Brain microvascular endothelial cell (primary cell): ENCODE results near the gene CNTNAP2.
"Not testable (repeated sequence)": the region's sequence is repeated elsewhere in the genome, so short reads cannot be mapped to it uniquely, and the experiment has no call there.

Source experiments
- DNase-seq: peaks from one replicate; pipeline ENCODE4 v3.0.0-alpha.2; 2020
- H3K27ac ChIP-seq: fragments of 250-450 bp; sonication (Bioruptor Pico); 2 replicates; pipeline ENCODE4 v1.5.1; 2020; ENCODE audit warnings: mild to moderate bottlenecking, moderate library complexity
- H3K27me3 ChIP-seq: fragments of 250-450 bp; sonication (Bioruptor Pico); replicated peaks from 2 replicates; pipeline ENCODE4 v1.5.1; 2020; ENCODE audit warnings: mild to moderate bottlenecking
- H3K36me3 ChIP-seq: fragments of 250-450 bp; sonication (Bioruptor Pico); replicated peaks from 2 replicates; pipeline ENCODE4 v1.5.1; 2020; ENCODE audit warnings: mild to moderate bottlenecking
- H3K4me3 ChIP-seq: 2 replicates; pipeline ENCODE4 v1.5.1; 2011; ENCODE audit warnings: low read depth, mild to moderate bottlenecking, control low read depth, low read length, moderate library complexity
- CTCF ChIP-seq: IDR thresholded peaks from 2 replicates; pipeline ENCODE4 v1.5.1; 2011; ENCODE audit warnings: low read depth, mild to moderate bottlenecking, moderate library complexity, low read length, control low read depth, inconsistent platforms; ENCODE audit errors: missing control alignments
- in situ Hi-C: cut with HindIII; loops from 2 replicates; pipeline ENCODE4 v1.10.0; 2017; ENCODE audit warnings: low sequenced_read_pairs, low pct_ligation_motif_present

CNTNAP2 gene

GRCh38 chr7:148458263-148458662 lies 2341.7 kb downstream of the CNTNAP2 start:
- no peak overlapping the region for H3K4me3 ChIP-seq
- in situ Hi-C loops: no loop called here
- no peaks in the 10 kb centered on the region for H3K36me3 ChIP-seq
- H3K27me3 ChIP-seq: no peaks in the 10 kb centered on the region
- DNase-seq: no peak
- TF ChIP-seq CTCF: no peak
- H3K27ac ChIP-seq: no peak overlapping the region

GRCh38 chr7:148461392-148462179 lies 2345.0 kb downstream of the CNTNAP2 start:
- TF ChIP-seq CTCF: no peak
- no peak for DNase-seq
- Histone ChIP-seq H3K4me3 (no peak overlapping the region), H3K27me3 (no peaks in the 10 kb centered on the region), H3K27ac (no peak overlapping the region), H3K36me3 (no peaks in the 10 kb centered on the region)
- in situ Hi-C loops: no loop called here

GRCh38 chr7:148462774-148463173 lies 2346.2 kb downstream of the CNTNAP2 start:
- H3K4me3 ChIP-seq, H3K36me3 ChIP-seq, DNase-seq, in situ Hi-C loops, H3K27me3 ChIP-seq, H3K27ac ChIP-seq: not testable (repeated sequence)

GRCh38 chr7:148463210-148463609 lies 2346.6 kb downstream of the CNTNAP2 start:
- H3K27me3 ChIP-seq: no peaks in the 10 kb centered on the region
- in situ Hi-C loops: no loop called here
- TF ChIP-seq CTCF: no peak
- no peaks in the 10 kb centered on the region for H3K36me3 ChIP-seq
- H3K27ac ChIP-seq: no peak overlapping the region
- DNase-seq: no peak
- H3K4me3 ChIP-seq: no peak overlapping the region

GRCh38 chr7:148464947-148465346 lies 2348.3 kb downstream of the CNTNAP2 start:
- Histone ChIP-seq H3K27ac (no peak overlapping the region), H3K27me3 (no peaks in the 10 kb centered on the region), H3K4me3 (no peak overlapping the region), H3K36me3 (no peaks in the 10 kb centered on the region)
- DNase-seq: no peak
- TF ChIP-seq CTCF: no peak
- in situ Hi-C loops: no loop called here

GRCh38 chr7:148465441-148465840 lies 2348.8 kb downstream of the CNTNAP2 start:
- in situ Hi-C loops, H3K27ac ChIP-seq, H3K36me3 ChIP-seq, H3K27me3 ChIP-seq, H3K4me3 ChIP-seq, DNase-seq: not testable (repeated sequence)

GRCh38 chr7:148466120-148466519 lies 2349.5 kb downstream of the CNTNAP2 start:
- Histone ChIP-seq H3K27ac (no peak overlapping the region), H3K4me3 (no peak overlapping the region), H3K36me3 (no peaks in the 10 kb centered on the region), H3K27me3 (no peaks in the 10 kb centered on the region)
- no peak for TF ChIP-seq CTCF
- in situ Hi-C loops: no loop called here
- no peak for DNase-seq
